ENCODE measurements around the gene CEP170B. TPM values are rescaled to one million over a fixed set of nuclear protein-coding genes. Genes with fewer than 3 reads are reported as not detected.
"Not testable (repeated sequence)": the region's sequence is repeated elsewhere in the genome, so short reads cannot be mapped to it uniquely, and the experiment has no call there.

The CEP170B gene
- total and polyA plus RNA-seq, 12 donors = 2.4 to 29.4 (median 18.3) TPM

GRCh38 chr14:104856869-104857860 lies 7.9 kb upstream of the CEP170B start:
- Histone ChIP-seq H3K27me3 (no peaks in the 10 kb centered on the region), H3K27ac (no peak overlapping the region), H3K36me3 (replicated peaks in 1 of 2) (no peaks in the 10 kb centered on the region), H3K4me1 (replicated peaks in 1 of 2) (no peaks in the 10 kb centered on the region), H3K4me3 (no peak overlapping the region), H3K9me3 (replicated peaks in 1 of 3) (no peaks in the 10 kb centered on the region)
- intact Hi-C loops (cut with DNase I) = no loop called here
- no peak for DNase-seq
- 71 to 73% (median 71%) methylated on average over 25 of the region's 25 CpGs for WGBS, 4 donors
- no peak for TF ChIP-seq POLR2A (IDR thresholded peaks at IDR 0.05)
- TF ChIP-seq CTCF (IDR thresholded peaks at IDR 0.05) = no peak

- DNase-seq; H3K9me3 ChIP-seq (replicated peaks in 1 of 3); H3K4me3 ChIP-seq; H3K36me3 ChIP-seq (replicated peaks in 1 of 2); H3K27ac ChIP-seq; H3K4me1 ChIP-seq (replicated peaks in 1 of 2); intact Hi-C loops (cut with DNase I); H3K27me3 ChIP-seq: not testable (repeated sequence)
- WGBS, 4 donors = 94 to 97% (median 95%) methylated on average over 6 of the region's 6 CpGs
These were observed 7.1 kb upstream of the CEP170B start for GRCh38 chr14:104857931-104858330.

GRCh38 chr14:104858811-104859426 lies 6.1 kb upstream of the CEP170B start:
- H3K27ac ChIP-seq = no peak overlapping the region
- H3K36me3 ChIP-seq (replicated peaks in 1 of 2) = no peaks in the 10 kb centered on the region
- H3K9me3 ChIP-seq (replicated peaks in 1 of 3) = no peaks in the 10 kb centered on the region
- H3K4me1 ChIP-seq (replicated peaks in 1 of 2) = peaks cover 0 to 1% of the 10 kb centered on the region in 2 donors
- no peak for DNase-seq
- no peak for TF ChIP-seq CTCF (IDR thresholded peaks at IDR 0.05)
- no peak for TF ChIP-seq POLR2A (IDR thresholded peaks at IDR 0.05)
- no peak overlapping the region for H3K4me3 ChIP-seq
- WGBS, 4 donors = 77 to 84% (median 80%) methylated on average over 8 of the region's 8 CpGs
- no peaks in the 10 kb centered on the region for H3K27me3 ChIP-seq
- intact Hi-C loops (cut with DNase I) = no loop called here

GRCh38 chr14:104859900-104860299 lies 5.2 kb upstream of the CEP170B start:
- WGBS, 4 donors = 91 to 98% (median 94%) methylated on average over 4 of the region's 4 CpGs
- no peak overlapping the region for H3K4me3 ChIP-seq
- no peak for DNase-seq
- H3K36me3 ChIP-seq (replicated peaks in 1 of 2) = no peaks in the 10 kb centered on the region
- intact Hi-C loops (cut with DNase I) = no loop called here
- H3K9me3 ChIP-seq (replicated peaks in 1 of 3) = no peaks in the 10 kb centered on the region
- TF ChIP-seq CTCF (IDR thresholded peaks at IDR 0.05) (no peak), POLR2A (IDR thresholded peaks at IDR 0.05) (no peak)
- no peak overlapping the region for H3K27ac ChIP-seq
- H3K4me1 ChIP-seq (replicated peaks in 1 of 2) = peaks cover 0 to 11% of the 10 kb centered on the region in 2 donors
- H3K27me3 ChIP-seq = no peaks in the 10 kb centered on the region
